Measurements from ENCODE around the gene CHCHD4. TPM values are rescaled to one million over a fixed set of nuclear protein-coding genes. Genes with fewer than 3 reads are reported as not detected.

The CHCHD4 gene
- total RNA-seq, 1 donor from 2014 or later = 24.8 TPM

- Mint-ChIP-seq H3K27ac (no peak overlapping the region), H3K9me3 (peaks cover 5% of the 10 kb centered on the region), H3K4me3 (ENCODE audit: low read depth) (no peak overlapping the region), H3K27me3 (ENCODE audit: low read depth) (no peaks in the 10 kb centered on the region), H3K36me3 (ENCODE audit: low read depth) (peaks cover 79% of the 10 kb centered on the region), H3K4me1 (ENCODE audit: low read depth) (no peaks in the 10 kb centered on the region)
- no peak for DNase-seq (ENCODE audit: low spot score)
- intact Hi-C loops (cut with micrococcal nuclease) = no loop called here
These were observed 31.5 kb upstream of the CHCHD4 start for GRCh38 chr3:14156201-14156600.

DNA sequence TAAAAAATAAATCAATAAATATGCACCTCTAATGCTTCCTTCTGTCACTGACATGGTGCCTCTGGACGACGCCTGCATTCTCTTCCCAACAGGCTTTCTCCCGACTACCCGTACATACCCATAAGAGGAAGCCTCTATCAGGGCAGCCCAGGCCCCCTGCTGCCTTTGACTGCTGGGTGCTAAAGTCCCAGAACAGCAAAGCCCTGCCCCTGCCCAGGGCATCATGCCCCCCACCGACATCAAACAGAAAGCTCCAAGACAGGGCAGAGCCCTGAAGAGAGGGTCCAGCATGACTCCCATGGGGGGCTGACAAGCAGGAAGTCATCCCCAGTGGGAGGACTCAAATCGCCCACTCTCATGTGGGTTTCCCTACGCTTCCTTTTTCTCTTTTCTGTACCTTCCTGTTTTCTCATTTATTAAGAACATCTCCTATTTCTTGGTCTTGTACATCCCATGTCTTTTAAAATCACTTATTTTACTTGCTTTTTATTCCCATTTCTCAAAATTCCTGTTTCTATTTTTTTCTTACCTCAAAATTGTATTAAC is 30.3 kb upstream of the CHCHD4 start:
- no peak overlapping the region for H3K4me3 Mint-ChIP-seq (ENCODE audit: low read depth)
- H3K27ac Mint-ChIP-seq = no peak overlapping the region
- intact Hi-C loops (cut with micrococcal nuclease) = no loop called here
- no peaks in the 10 kb centered on the region for H3K4me1 Mint-ChIP-seq (ENCODE audit: low read depth)
- peaks cover 66% of the 10 kb centered on the region for H3K36me3 Mint-ChIP-seq (ENCODE audit: low read depth)
- DNase-seq (ENCODE audit: low spot score) = no peak
- H3K9me3 Mint-ChIP-seq = no peaks in the 10 kb centered on the region
- H3K27me3 Mint-ChIP-seq (ENCODE audit: low read depth) = no peaks in the 10 kb centered on the region

DNA sequence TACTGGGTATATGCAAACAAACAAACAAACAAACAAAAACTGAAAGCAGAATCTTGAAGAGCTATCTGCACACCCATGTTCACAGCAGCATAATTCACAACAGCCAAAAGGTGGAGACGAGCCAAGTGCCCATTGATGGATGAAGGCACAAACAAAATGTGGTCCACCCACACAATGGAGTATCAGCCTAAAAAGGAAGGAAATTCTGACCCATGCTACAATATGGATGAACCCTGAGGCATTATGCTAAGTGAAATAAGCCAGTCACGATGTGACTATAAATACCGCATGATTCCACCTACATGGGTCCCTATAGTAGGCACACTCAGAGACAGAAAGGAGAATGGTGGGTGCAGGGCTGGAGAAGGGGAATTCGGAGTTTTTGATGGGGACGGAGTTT is 29.6 kb upstream of the CHCHD4 start:
- Mint-ChIP-seq H3K4me3 (ENCODE audit: low read depth) (no peak overlapping the region), H3K36me3 (ENCODE audit: low read depth) (peaks cover 62% of the 10 kb centered on the region), H3K9me3 (no peaks in the 10 kb centered on the region), H3K27ac (no peak overlapping the region), H3K4me1 (ENCODE audit: low read depth) (no peaks in the 10 kb centered on the region), H3K27me3 (ENCODE audit: low read depth) (no peaks in the 10 kb centered on the region)
- intact Hi-C loops (cut with micrococcal nuclease) = no loop called here
- no peak for DNase-seq (ENCODE audit: low spot score)

DNA sequence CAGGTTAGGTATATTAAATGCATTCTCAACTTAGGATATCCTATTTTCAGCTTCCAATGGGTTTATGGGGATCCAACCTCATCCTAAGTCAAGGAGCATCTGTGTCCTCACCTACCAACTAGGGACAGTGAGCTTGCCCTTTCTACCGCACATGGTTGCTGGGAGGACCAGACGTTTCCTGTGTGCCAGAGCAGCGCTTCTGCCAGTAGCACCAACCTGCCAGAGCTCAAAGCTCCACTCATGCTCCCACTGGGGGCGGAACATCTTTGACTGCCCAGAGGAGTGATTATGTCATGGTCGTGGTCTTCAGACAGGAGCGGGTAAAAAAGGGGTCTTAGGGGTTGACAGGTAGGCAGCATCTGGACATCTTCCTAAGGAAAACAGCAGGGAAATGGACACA is 29.0 kb upstream of the CHCHD4 start:
- Mint-ChIP-seq H3K36me3 (ENCODE audit: low read depth) (peaks cover 57% of the 10 kb centered on the region), H3K9me3 (no peaks in the 10 kb centered on the region), H3K4me1 (ENCODE audit: low read depth) (no peaks in the 10 kb centered on the region), H3K27ac (no peak overlapping the region), H3K27me3 (ENCODE audit: low read depth) (no peaks in the 10 kb centered on the region), H3K4me3 (ENCODE audit: low read depth) (no peak overlapping the region)
- intact Hi-C loops (cut with micrococcal nuclease) = no loop called here
- no peak for DNase-seq (ENCODE audit: low spot score)

DNA sequence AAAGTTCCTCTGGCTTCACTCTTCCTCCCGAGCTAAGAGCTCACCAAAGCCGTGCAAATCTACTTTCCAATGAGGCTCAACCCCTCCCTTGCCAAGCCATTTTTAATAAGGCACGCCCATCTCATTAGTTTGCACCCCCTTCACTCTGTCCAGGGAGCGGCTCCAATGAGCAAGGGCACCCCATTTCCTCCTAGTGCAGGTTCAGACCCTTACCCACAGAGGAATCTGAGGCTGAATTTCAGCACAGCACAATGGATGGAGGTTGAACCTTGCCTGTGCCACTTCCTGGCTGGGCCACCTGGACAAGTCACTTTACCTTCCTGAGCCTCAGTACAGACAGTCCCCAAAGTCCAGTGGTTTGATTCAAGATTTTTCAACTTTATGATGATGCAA is 28.3 kb upstream of the CHCHD4 start:
- H3K4me3 Mint-ChIP-seq (ENCODE audit: low read depth) = no peak overlapping the region
- H3K27me3 Mint-ChIP-seq (ENCODE audit: low read depth) = no peaks in the 10 kb centered on the region
- no peak overlapping the region for H3K27ac Mint-ChIP-seq
- H3K4me1 Mint-ChIP-seq (ENCODE audit: low read depth) = no peaks in the 10 kb centered on the region
- H3K9me3 Mint-ChIP-seq = no peaks in the 10 kb centered on the region
- no peak for DNase-seq (ENCODE audit: low spot score)
- intact Hi-C loops (cut with micrococcal nuclease) = no loop called here
- peaks cover 50% of the 10 kb centered on the region for H3K36me3 Mint-ChIP-seq (ENCODE audit: low read depth)

DNA sequence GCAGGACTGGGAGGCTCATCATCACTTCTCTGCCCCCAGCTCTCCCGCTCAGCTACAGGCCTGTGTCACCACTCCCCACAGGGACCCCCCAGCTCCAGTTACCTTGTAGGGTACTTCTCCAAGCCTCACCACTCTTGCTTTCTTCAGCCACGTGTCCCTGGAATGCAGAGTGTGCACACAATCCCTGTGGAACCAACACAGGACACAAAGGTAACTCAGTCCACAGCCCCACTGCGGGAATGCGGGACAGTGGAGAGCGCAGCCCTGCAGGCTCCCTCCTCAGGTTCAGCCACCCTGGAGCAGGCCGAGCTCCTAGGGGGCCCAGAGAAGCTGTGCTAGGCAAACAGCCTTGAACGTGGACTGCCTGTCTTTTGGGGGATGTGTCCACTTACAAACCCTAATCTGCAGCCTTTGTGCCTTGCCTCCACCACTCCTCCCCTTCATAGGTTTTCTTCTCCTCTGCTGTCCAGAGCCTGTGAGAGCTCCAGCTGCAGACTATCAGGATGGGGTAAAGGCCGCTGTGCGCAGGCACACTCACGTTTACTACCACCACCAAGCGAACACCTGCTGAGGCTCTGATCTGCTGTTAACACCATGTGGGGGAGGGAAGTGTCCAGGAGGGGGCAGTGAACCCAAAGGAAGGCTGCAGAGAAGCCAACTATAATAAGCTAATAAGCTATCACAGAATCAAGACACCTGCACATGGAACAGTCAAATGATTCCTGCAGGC is 27.7 kb upstream of the CHCHD4 start:
- no peaks in the 10 kb centered on the region for H3K9me3 Mint-ChIP-seq
- peaks cover 48% of the 10 kb centered on the region for H3K36me3 Mint-ChIP-seq (ENCODE audit: low read depth)
- no peaks in the 10 kb centered on the region for H3K4me1 Mint-ChIP-seq (ENCODE audit: low read depth)
- H3K27me3 Mint-ChIP-seq (ENCODE audit: low read depth) = no peaks in the 10 kb centered on the region
- intact Hi-C loops (cut with micrococcal nuclease) = no loop called here
- no peak overlapping the region for H3K4me3 Mint-ChIP-seq (ENCODE audit: low read depth)
- no peak for DNase-seq (ENCODE audit: low spot score)
- no peak overlapping the region for H3K27ac Mint-ChIP-seq

DNA sequence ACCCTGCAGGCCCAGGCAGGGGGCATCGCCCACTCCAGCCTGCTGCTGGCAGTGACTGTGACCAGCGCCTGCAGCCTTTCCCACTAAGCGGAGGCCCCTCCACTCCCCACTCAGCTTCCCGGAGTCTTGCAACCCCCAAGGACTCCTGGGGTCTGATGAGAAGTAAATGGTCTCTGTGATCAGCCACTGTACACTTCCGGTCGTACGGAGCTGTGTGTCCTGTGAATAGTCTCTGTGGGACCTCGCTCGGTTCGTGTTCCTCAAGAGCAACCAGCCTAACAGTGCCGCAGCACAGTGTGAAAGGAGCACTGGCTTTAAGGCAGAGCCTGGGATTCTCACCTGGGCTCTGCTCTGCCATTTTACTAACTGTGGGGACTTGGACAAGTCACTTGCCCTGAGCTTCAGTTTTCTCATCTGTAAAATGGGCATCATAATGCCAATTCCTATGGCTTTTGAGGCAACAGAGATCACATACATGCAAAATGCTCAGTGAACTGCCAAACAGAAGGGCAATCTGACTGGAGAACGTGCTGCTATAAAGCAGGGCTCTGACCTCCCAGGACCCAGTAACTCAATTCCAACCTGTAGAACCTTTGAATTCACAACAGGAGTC is 26.9 kb upstream of the CHCHD4 start:
- DNase-seq (ENCODE audit: low spot score) = no peak
- Mint-ChIP-seq H3K27me3 (ENCODE audit: low read depth) (no peaks in the 10 kb centered on the region), H3K4me1 (ENCODE audit: low read depth) (no peaks in the 10 kb centered on the region), H3K27ac (no peak overlapping the region), H3K36me3 (ENCODE audit: low read depth) (peaks cover 49% of the 10 kb centered on the region), H3K9me3 (no peaks in the 10 kb centered on the region), H3K4me3 (ENCODE audit: low read depth) (no peak overlapping the region)
- intact Hi-C loops (cut with micrococcal nuclease) = no loop called here

DNA sequence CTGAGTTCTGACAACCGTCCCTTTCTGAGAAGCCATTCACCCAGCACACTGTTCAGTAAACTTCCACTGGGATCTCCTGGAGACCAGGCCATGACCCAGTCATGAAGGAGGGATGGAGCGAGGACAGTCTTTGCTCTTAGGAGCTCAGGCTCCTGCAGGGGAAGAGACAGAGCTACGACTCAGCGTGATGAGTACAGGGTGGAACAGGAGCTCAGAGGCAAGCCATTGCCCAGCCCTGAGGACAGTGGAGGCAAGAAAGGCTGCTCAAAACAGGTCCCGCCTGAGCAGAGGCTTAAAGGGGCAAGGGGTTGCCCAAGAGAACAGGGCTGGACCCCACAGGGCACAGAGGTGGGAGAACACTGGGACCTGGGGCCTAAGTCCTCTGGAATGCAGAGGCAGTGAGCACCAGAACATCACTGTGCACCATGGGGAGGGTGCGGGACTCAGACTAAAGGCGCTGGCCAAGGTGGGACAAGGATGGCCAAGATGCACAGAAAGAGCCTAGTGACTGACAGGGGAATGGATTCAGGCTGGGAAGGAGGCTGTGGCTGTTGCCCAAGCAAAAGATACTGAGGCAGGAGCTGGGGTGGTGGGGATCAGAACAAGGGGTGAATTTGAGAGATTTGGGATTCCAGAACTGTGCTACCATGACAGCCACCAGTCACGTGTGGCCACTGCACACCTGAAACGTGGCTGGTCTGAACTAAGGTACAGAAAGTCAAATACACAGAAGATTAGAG is 26.0 kb upstream of the CHCHD4 start:
- no peaks in the 10 kb centered on the region for H3K4me1 Mint-ChIP-seq (ENCODE audit: low read depth)
- no peak for DNase-seq (ENCODE audit: low spot score)
- H3K36me3 Mint-ChIP-seq (ENCODE audit: low read depth) = peaks cover 47% of the 10 kb centered on the region
- intact Hi-C loops (cut with micrococcal nuclease) = no loop called here
- no peak overlapping the region for H3K4me3 Mint-ChIP-seq (ENCODE audit: low read depth)
- H3K27me3 Mint-ChIP-seq (ENCODE audit: low read depth) = no peaks in the 10 kb centered on the region
- H3K27ac Mint-ChIP-seq = no peak overlapping the region
- H3K9me3 Mint-ChIP-seq = no peaks in the 10 kb centered on the region

GRCh38 chr3:14150078-14150477 is 25.4 kb upstream of the CHCHD4 start:
- Mint-ChIP-seq H3K4me3 (ENCODE audit: low read depth) (no peak overlapping the region), H3K4me1 (ENCODE audit: low read depth) (peaks cover 4% of the 10 kb centered on the region), H3K27ac (no peak overlapping the region), H3K9me3 (no peaks in the 10 kb centered on the region), H3K27me3 (ENCODE audit: low read depth) (no peaks in the 10 kb centered on the region), H3K36me3 (ENCODE audit: low read depth) (peaks cover 45% of the 10 kb centered on the region)
- no peak for DNase-seq (ENCODE audit: low spot score)
- intact Hi-C loops (cut with micrococcal nuclease) = no loop called here

DNA sequence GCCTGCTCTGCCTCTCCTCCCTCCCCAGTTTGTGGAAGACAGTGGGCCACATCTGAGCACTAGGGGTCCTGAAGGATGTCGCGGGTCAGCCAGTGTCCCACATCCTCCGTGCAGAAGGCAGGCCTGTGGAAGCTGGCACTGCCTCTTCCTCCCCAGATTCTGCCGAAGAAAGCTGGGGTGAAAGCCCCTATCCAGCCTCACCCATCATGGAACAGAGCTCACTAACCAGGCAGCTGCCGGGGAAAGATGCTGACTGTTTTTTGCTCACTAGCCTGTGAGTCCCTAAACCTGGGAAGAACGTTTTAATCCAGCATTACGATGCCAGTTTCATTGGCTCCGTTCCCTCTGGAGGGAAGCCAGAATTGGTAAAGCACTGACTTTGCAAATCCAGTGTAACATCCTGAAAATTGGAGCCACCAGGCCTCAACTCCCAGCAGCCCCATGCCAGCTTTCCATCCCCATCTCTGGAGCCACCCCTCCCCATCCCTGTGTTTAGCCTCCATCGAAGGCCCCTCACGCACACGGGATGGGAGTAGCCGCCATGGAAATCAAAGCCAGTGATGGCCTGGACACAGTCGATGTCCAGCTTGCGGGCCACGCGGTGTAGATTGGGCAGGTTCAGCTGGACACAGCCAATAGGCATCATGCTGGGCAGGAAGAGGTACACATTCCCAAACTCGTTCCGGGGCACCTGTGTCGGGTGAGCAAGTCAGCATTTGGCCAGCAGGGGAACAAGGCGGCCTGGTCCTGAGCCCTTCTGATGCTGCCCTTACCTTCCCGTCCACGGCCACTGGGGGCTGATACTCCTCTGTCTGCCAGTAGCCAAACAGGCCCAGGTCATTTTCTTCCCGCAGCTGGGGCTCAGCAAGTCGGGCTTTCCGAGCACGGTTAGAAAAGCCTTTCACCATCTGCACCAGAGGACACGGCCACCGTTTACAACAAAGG is 23.6 kb upstream of the CHCHD4 start:
- Mint-ChIP-seq H3K9me3 (no peaks in the 10 kb centered on the region), H3K4me3 (ENCODE audit: low read depth) (no peak overlapping the region), H3K36me3 (ENCODE audit: low read depth) (peaks cover 36% of the 10 kb centered on the region), H3K27ac (no peak overlapping the region), H3K27me3 (ENCODE audit: low read depth) (no peaks in the 10 kb centered on the region), H3K4me1 (ENCODE audit: low read depth) (peaks cover 14% of the 10 kb centered on the region)
- no peak for DNase-seq (ENCODE audit: low spot score)
- intact Hi-C loops (cut with micrococcal nuclease) = no loop called here

GRCh38 chr3:14147617-14148016 is 22.9 kb upstream of the CHCHD4 start:
- Mint-ChIP-seq H3K9me3 (no peaks in the 10 kb centered on the region), H3K4me1 (ENCODE audit: low read depth) (peaks cover 19% of the 10 kb centered on the region), H3K27me3 (ENCODE audit: low read depth) (no peaks in the 10 kb centered on the region), H3K27ac (no peak overlapping the region), H3K36me3 (ENCODE audit: low read depth) (peaks cover 39% of the 10 kb centered on the region), H3K4me3 (ENCODE audit: low read depth) (no peak overlapping the region)
- DNase-seq (ENCODE audit: low spot score) = no peak
- intact Hi-C loops (cut with micrococcal nuclease) = no loop called here

DNA sequence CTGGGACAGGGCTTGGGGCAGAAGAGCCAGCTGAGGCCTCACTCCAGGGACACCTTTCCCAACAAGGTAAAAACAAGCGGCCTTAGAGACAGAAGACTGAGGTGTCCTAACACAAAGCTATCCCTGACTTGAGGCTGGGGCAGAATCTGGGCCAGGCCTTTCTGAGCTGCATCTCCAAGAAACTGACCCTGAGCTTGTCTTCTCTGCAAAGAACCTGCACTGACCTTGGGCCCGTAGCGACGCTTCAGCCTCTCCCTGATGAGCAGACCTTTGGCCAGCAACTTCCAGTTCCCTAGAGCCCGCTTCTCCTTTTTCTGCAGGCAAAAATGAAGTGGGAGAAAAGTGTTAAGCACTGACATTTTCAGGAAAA is 22.4 kb upstream of the CHCHD4 start:
- Mint-ChIP-seq H3K9me3 (no peaks in the 10 kb centered on the region), H3K4me1 (ENCODE audit: low read depth) (peaks cover 25% of the 10 kb centered on the region), H3K36me3 (ENCODE audit: low read depth) (peaks cover 39% of the 10 kb centered on the region), H3K27ac (no peak overlapping the region), H3K27me3 (ENCODE audit: low read depth) (no peaks in the 10 kb centered on the region), H3K4me3 (ENCODE audit: low read depth) (no peak overlapping the region)
- DNase-seq (ENCODE audit: low spot score) = no peak
- intact Hi-C loops (cut with micrococcal nuclease) = no loop called here

All from activated T-helper 2 cell treated with anti-CD3 and anti-CD28 coated beads, Interferon-gamma antibody, Interleukin-2, Interleukin-4, amounts not matched to agents 10 μg/mL and 5 μg/mL and 100 μg/mL, durations not matched to agents 14 hours and 24 hours and 36 hours (primary cell).